GM18868 (cell line): ENCODE measurements around the gene BFAR.
"Not testable (repeated sequence)": the region's sequence is repeated elsewhere in the genome, so short reads cannot be mapped to it uniquely, and the experiment has no call there.

ENCODE experiments used
- ATAC-seq: cut with Tn5 transposase; IDR thresholded peaks from one replicate; pipeline ENCODE4 v1.9.1; 2021; ENCODE audit warnings: mild to moderate bottlenecking, moderate library complexity; ENCODE audit not compliant: unreplicated experiment

BFAR gene

GRCh38 chr16:14685870-14686793, 53.4 kb downstream of the BFAR start:
- ATAC-seq: not testable (repeated sequence)

GRCh38 chr16:14694129-14694528, 61.4 kb downstream of the BFAR start, which contains the start of gene PLA2G10:
TSS of gene PLA2G10 (minus strand) at chr16:14694308. CDS start at chr16:14694229, 79 bp downstream.
- ATAC-seq: not testable (repeated sequence)

GRCh38 chr16:14701859-14702258, 69.1 kb downstream of the BFAR start:
- ATAC-seq: not testable (repeated sequence)

GRCh38 chr16:14702672-14703071, 69.9 kb downstream of the BFAR start:
- ATAC-seq: not testable (repeated sequence)

DNA sequence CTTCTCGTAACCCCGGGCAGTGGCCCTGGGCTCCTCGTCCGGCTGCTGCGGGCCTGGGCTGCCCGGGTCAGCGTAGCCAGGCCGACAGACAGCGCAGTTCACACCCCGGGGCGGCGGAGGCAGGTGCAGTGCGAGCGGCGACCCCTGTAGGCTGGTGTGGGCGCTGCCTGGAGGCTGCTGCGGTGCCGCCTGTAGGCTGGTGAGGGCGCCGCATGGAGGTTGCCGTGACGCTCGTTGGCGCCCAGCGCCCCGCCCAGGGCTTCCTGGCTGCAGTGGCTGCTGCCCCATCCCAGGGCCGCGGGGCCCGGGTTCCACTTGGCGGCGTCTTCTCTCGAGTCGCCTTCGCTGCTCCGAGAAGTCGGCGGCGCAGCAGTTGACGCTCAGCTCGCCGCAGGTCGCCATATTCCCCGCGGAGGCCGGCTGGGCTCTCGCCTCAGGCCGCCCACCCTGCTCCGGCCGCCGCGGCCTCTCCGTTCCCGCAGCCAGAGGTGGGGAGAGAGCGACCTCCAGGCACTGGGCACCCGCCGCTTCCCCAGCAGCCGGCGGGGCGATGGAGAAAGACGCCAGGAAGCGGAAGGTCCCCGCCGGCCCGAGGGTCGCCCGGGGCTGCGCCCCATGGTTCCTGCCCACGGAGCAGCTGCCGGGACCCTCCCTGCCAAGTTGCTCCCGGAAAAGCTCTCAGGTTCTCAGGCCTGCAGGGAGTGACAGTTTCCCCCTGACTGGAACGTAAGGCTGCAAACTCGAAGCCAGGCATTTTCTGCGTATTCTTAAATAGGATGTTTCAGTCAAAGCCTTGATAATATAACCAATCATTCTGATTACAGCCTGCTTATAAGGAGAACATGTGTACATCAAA, 70.6 kb downstream of the BFAR start, which contains the start of gene NPIPA3:
TSS of gene NPIPA3 (plus strand) at position 256 of the 856 bp plus-strand sequence. CDS start 5,533 bp downstream, outside the sequence.
- ATAC-seq: peak; percentile 99
